HCT116 (cell line): ENCODE data around the gene PARG. TPM values are rescaled to one million over a fixed set of nuclear protein-coding genes. Genes with fewer than 3 reads are reported as not detected.

ENCODE experiments used
- ATAC-seq: fragments of 200-7000 bp; cut with Tn5 transposase; 2 replicates; pipeline ENCODE4 v1.9.1; 2020; ENCODE audit warnings: mild to moderate bottlenecking, moderate library complexity
- BruUV-seq: library from RNA; stranded (reverse); fragments of 400-500 nt; replicated peaks from 2 replicates; lab custom pipeline; 2021; lab: Mats Ljungman, UMichigan
- CTCF ChIA-PET: fragments of 300-600 bp; sonication (Branson Sonifier 250); formaldehyde crosslinking; loops from one replicate; lab custom pipeline; 2021; ENCODE audit warnings: antibody characterized with exemption; lab: Charles Lee
- POLR2A ChIA-PET: fragments of 300-600, 350-600 bp; sonication (Branson Sonifier 250); formaldehyde crosslinking; loops from one replicate; lab custom pipeline; 2021; ENCODE audit warnings: antibody characterized with exemption; lab: Charles Lee
- RAD21 ChIA-PET, 2 experiments: fragments of 300-600 bp; sonication (Branson Sonifier 250); formaldehyde crosslinking; loops; one replicate each; lab custom pipeline; 2023; ENCODE audit warnings: low total read pairs in 2 of 2; ENCODE audit not compliant: uncharacterized antibody in 2 of 2, unreplicated experiment in 2 of 2, low non-redundant PET in 1 of 2; lab: Charles Lee
- DNase-seq: peaks from one replicate; pipeline ENCODE4 v3.0.0-alpha.2; 2010; ENCODE audit warnings: low read depth, low spot score
- H2AFZ ChIP-seq: fragments of 200-600 bp; shearing (Covaris generic), sonication (generic); 2 replicates; pipeline ENCODE4 v1.6.1; 2017; ENCODE audit warnings: low read depth, mixed run types, mixed read lengths, antibody characterized with exemption, low read length; ENCODE audit not compliant: poor library complexity, severe bottlenecking
- H3K27ac ChIP-seq: 2 replicates; pipeline ENCODE4 v1.5.1; 2012; ENCODE audit warnings: low read depth, low read length
- H3K27me3 ChIP-seq: fragments of 200-600 bp; sonication (generic); 2 replicates; pipeline ENCODE4 v1.6.1; 2016; ENCODE audit warnings: mixed run types, low read length, mixed read lengths; ENCODE audit not compliant: insufficient read depth
- H3K36me3 ChIP-seq, 2 experiments: fragments of 200-500 bp in 1 of 2; fragments of 200-600 bp in 1 of 2; sonication (Bioruptor generic) in 1 of 2; sonication (generic) in 1 of 2; 2 replicates each; pipeline versions ENCODE4 v1.5.1 to v1.6.1; 2014 to 2016; ENCODE audit warnings: low read length in 2 of 2, inconsistent platforms in 1 of 2, mixed read lengths in 1 of 2, mixed run types in 1 of 2; ENCODE audit not compliant: insufficient read depth in 2 of 2, control insufficient read depth in 1 of 2
- H3K4me1 ChIP-seq, 2 experiments: fragments of 200-600 bp in 1 of 2; sonication (generic) in 1 of 2; 2 replicates each; pipeline versions ENCODE4 v1.5.1 to v1.6.1; 2012 to 2017; ENCODE audit warnings: low read length in 2 of 2, inconsistent platforms in 1 of 2, mild to moderate bottlenecking in 1 of 2, mixed read lengths in 1 of 2, mixed run types in 1 of 2, moderate library complexity in 1 of 2; ENCODE audit not compliant: insufficient read depth in 2 of 2, control insufficient read depth in 1 of 2
- H3K4me2 ChIP-seq: fragments of 200-600 bp; sonication (generic); 2 replicates; pipeline ENCODE4 v1.6.1; 2017; ENCODE audit warnings: mixed run types, low read length, mixed read lengths
- H3K4me3 ChIP-seq, 2 experiments: fragments of 200-600 bp in 1 of 2; sonication (generic) in 1 of 2; replicated peaks in 1 of 2; 2 replicates each; pipeline ENCODE4 v1.5.1; 2011 to 2016; ENCODE audit warnings: low read length in 2 of 2, control low read depth in 1 of 2, low read depth in 1 of 2, mild to moderate bottlenecking in 1 of 2, mixed read lengths in 1 of 2, mixed run types in 1 of 2
- H3K79me2 ChIP-seq: fragments of 200-600 bp; sonication (generic); 2 replicates; pipeline ENCODE4 v1.6.1; 2017; ENCODE audit warnings: mild to moderate bottlenecking, mixed run types, low read length, moderate library complexity, mixed read lengths; ENCODE audit not compliant: insufficient read depth
- H3K9ac ChIP-seq: fragments of 200-600 bp; sonication (generic); 2 replicates; pipeline ENCODE4 v1.6.1; 2016; ENCODE audit warnings: low read length, mixed read lengths
- H3K9me2 ChIP-seq: fragments of 200-600 bp; sonication (generic), shearing (Covaris generic); 2 replicates; pipeline ENCODE4 v1.6.1; 2017; ENCODE audit warnings: mixed run types, mild to moderate bottlenecking, moderate library complexity; ENCODE audit not compliant: insufficient read depth
- H3K9me3 ChIP-seq, 2 experiments: fragments of 200-500 bp in 1 of 2; fragments of 200-600 bp in 1 of 2; sonication (Bioruptor generic) in 1 of 2; sonication (generic) in 1 of 2; 2 replicates each; pipeline ENCODE4 v1.6.1; 2014 to 2017; ENCODE audit warnings: low read length in 2 of 2, mixed read lengths in 2 of 2, inconsistent platforms in 1 of 2, low read depth in 1 of 2, mild to moderate bottlenecking in 1 of 2, mixed run types in 1 of 2, moderate library complexity in 1 of 2; ENCODE audit not compliant: control insufficient read depth in 1 of 2, insufficient read depth in 1 of 2
- H4K20me1 ChIP-seq: fragments of 200-600 bp; sonication (generic), shearing (Covaris generic); 2 replicates; pipeline ENCODE4 v1.6.1; 2017; ENCODE audit warnings: mixed run types, mild to moderate bottlenecking, moderate library complexity; ENCODE audit not compliant: insufficient read depth
- CEBPB ChIP-seq: IDR thresholded peaks from 2 replicates; pipeline ENCODE4 v1.6.1; 2012; ENCODE audit warnings: low read depth
- CTCF ChIP-seq, 3 experiments: fragments of 200-600 bp in 1 of 3; sonication (generic) in 1 of 3; IDR thresholded peaks in 2 of 3; conservative IDR thresholded peaks in 1 of 3; 2 replicates each; pipeline ENCODE4 v1.5.1; 2012 to 2017; ENCODE audit warnings: low read depth in 2 of 3, low read length in 2 of 3, antibody characterized with exemption in 1 of 3, borderline replicate concordance in 1 of 3, control low read depth in 1 of 3, mild to moderate bottlenecking in 1 of 3, mixed read lengths in 1 of 3, mixed run types in 1 of 3, moderate library complexity in 1 of 3; ENCODE audit not compliant: insufficient read depth in 1 of 3
- MAX ChIP-seq: IDR thresholded peaks from 2 replicates; pipeline ENCODE4 v1.6.1; 2012
- POLR2A ChIP-seq: IDR thresholded peaks from 2 replicates; pipeline ENCODE4 v1.7.0; 2011; ENCODE audit warnings: borderline replicate concordance; ENCODE audit not compliant: insufficient read depth, insufficient read length; ENCODE audit errors: extremely low read depth
- SIN3A ChIP-seq: IDR thresholded peaks from 2 replicates; pipeline ENCODE4 v1.6.1; 2012; ENCODE audit warnings: low read depth
- ZBTB33 ChIP-seq: IDR thresholded peaks from 2 replicates; pipeline ENCODE4 v1.6.1; 2011; ENCODE audit warnings: mild to moderate bottlenecking, low read length, moderate library complexity; ENCODE audit not compliant: insufficient replicate concordance; ENCODE audit errors: extremely low read depth
- ZNF274 ChIP-seq: fragments of 200-500 bp; sonication (Bioruptor generic); IDR thresholded peaks from 2 replicates; pipeline ENCODE4 v1.6.1; 2014; ENCODE audit warnings: mild to moderate bottlenecking, low read depth, low read length, inconsistent platforms
- intact Hi-C: fragments of 100-400 bp; cut with micrococcal nuclease; formaldehyde crosslinking; loops from 2 replicates; pipeline ENCODE4 v1.10.0; 2022
- total RNA-seq: library from RNA; stranded (reverse); gene quantifications from one replicate; pipeline ENCODE4 v1.2.1, GENCODE V29; 2021; ENCODE audit not compliant: unreplicated experiment

The PARG gene
- total RNA-seq, 1 experiment from 2014 or later, result 30.4 TPM

- H3K9me2 ChIP-seq, result no peaks in the 10 kb centered on the region
- intact Hi-C loops, result no loop called here
- no peak for TF ChIP-seq SIN3A
- TF ChIP-seq, all 23 proteins: peak for 0
- Histone ChIP-seq H3K4me2 (peak overlapping the region; percentile 24; the same call in 1 of the 2 replicates), H3K79me2 (no peaks in the 10 kb centered on the region), H3K36me3 (peaks cover 0 to 7% of the 10 kb centered on the region in 2 experiments; a peak in 1 of 4 replicates), H3K4me3 (no peak overlapping the region), H3K27me3 (no peaks in the 10 kb centered on the region), H3K27ac (peak overlapping the region; percentile 42), H4K20me1 (0 out of 2 replicates have a peak, but pooled peaks cover 3% of the 10 kb centered on the region), H3K9ac (no peak overlapping the region), H2AFZ (no peak overlapping the region), H3K9me3 (no peaks in the 10 kb centered on the region), H3K4me1 (peaks cover 15% of the 10 kb centered on the region in 2 experiments)
- POLR2A ChIA-PET, result no interaction called here
- CTCF ChIA-PET, result no interaction called here
- no TSS peak for BruUV-seq
- no peak for DNase-seq
- peak; percentile 59 for ATAC-seq
- RAD21 ChIA-PET, result no interaction called here
Observed at GRCh38 chr10:49831352-49832035, 110.3 kb downstream of the PARG start.

GRCh38 chr10:49830846-49831245 lies 111.0 kb downstream of the PARG start:
- CTCF ChIA-PET, result no interaction called here
- TF ChIP-seq ZNF274, result no peak
- TF ChIP-seq POLR2A, result no peak
- TF ChIP-seq MAX, result no peak
- no peak for TF ChIP-seq SIN3A
- no peak for TF ChIP-seq CEBPB
- TF ChIP-seq CTCF (IDR thresholded peaks at IDR 0.05 in 2 of 3, conservative IDR thresholded peaks at IDR 0.05 in 1 of 3; ENCODE audit: borderline replicate concordance in 1 of 3, insufficient read depth in 1 of 3, low read depth in 2 of 3, low read length in 2 of 3), result no peak
- TF ChIP-seq ZBTB33, result no peak
- Histone ChIP-seq H3K4me1 (peaks cover 11 to 14% of the 10 kb centered on the region in 2 experiments; a peak in 3 of 4 replicates), H3K27ac (peak overlapping the region; percentile 42; the same call in 1 of the 2 replicates), H3K27me3 (no peaks in the 10 kb centered on the region), H3K36me3 (peaks cover 0 to 7% of the 10 kb centered on the region in 2 experiments; a peak in 1 of 4 replicates), H2AFZ (no peak overlapping the region), H3K9me3 (no peaks in the 10 kb centered on the region), H3K9me2 (no peaks in the 10 kb centered on the region), H3K9ac (no peak overlapping the region), H4K20me1 (0 out of 2 replicates have a peak, but pooled peaks cover 3% of the 10 kb centered on the region), H3K4me2 (no peak overlapping the region), H3K4me3 (no peak overlapping the region), H3K79me2 (no peaks in the 10 kb centered on the region)
- intact Hi-C loops, result no loop called here
- ATAC-seq (no peak), DNase-seq (no peak)
- POLR2A ChIA-PET, result no interaction called here
- RAD21 ChIA-PET, result no interaction called here
- BruUV-seq, result no TSS peak
